ENCODE results near the gene SLC10A1. TPM values are rescaled to one million over a fixed set of nuclear protein-coding genes. Genes with fewer than 3 reads are reported as not detected.

The SLC10A1 gene
- total and polyA plus RNA-seq, 2 experiments from 2014 or later = 0.10 TPM; not detected in 1

GRCh38 chr14:69822456-69822855 is 25.4 kb upstream of the SLC10A1 start:
- Histone ChIP-seq H3K27me3 (ENCODE audit: insufficient read depth) (no peaks in the 10 kb centered on the region), H2AFZ (no peak overlapping the region), H4K20me1 (replicated peaks; ENCODE audit: insufficient read depth) (no peaks in the 10 kb centered on the region), H3K4me3 (no peak overlapping the region), H3K4me2 (no peak overlapping the region), H3F3A (replicated peaks; ENCODE audit: low read depth) (no peaks in the 10 kb centered on the region), H3K4me1 (ENCODE audit: insufficient read depth) (no peaks in the 10 kb centered on the region), H3K79me2 (replicated peaks; ENCODE audit: insufficient read depth) (no peaks in the 10 kb centered on the region), H3K27ac (ENCODE audit: low read depth) (no peak overlapping the region), H3K9me2 (ENCODE audit: insufficient read depth) (no peaks in the 10 kb centered on the region), H3K36me3 (ENCODE audit: insufficient read depth) (no peaks in the 10 kb centered on the region)
- no peaks in the 10 kb centered on the region; the same call in 2 of the 3 replicates for H3K36me3 Mint-ChIP-seq (ENCODE audit: low read depth)
- ATAC-seq = no peak
- peaks cover 2% of the 10 kb centered on the region; the same call in 2 of the 3 replicates for H3K4me1 Mint-ChIP-seq
- peaks cover 2% of the 10 kb centered on the region for H3K27me3 Mint-ChIP-seq (ENCODE audit: insufficient read depth, low read depth, poor library complexity)
- no peak overlapping the region for H3K4me3 Mint-ChIP-seq
- peaks cover 6% of the 10 kb centered on the region for H3K9me3 Mint-ChIP-seq
- no peak for TF ChIP-seq EZH2 (IDR thresholded peaks at IDR 0.05; ENCODE audit: low read depth, unreplicated experiment)
- TF ChIP-seq ZNF114 (CRISPR knock-in tag; IDR thresholded peaks at IDR 0.05) = no peak
- no peak for TF ChIP-seq POLR2AphosphoS5 (IDR thresholded peaks at IDR 0.05; ENCODE audit: low read depth)
- TF ChIP-seq CTCF (conservative IDR thresholded peaks at IDR 0.05; ENCODE audit: low read depth in 2 of 2) = no peak
- TF ChIP-seq NANOG (IDR thresholded peaks at IDR 0.05; ENCODE audit: borderline replicate concordance) = no peak
- no peak for TF ChIP-seq REST (IDR thresholded peaks at IDR 0.05; ENCODE audit: unreplicated experiment)
- TF ChIP-seq EZH2phosphoT487 (IDR thresholded peaks at IDR 0.05; ENCODE audit: unreplicated experiment) = no peak
- no peak for TF ChIP-seq STAT1 (IDR thresholded peaks at IDR 0.05; ENCODE audit: unreplicated experiment)
- TF ChIP-seq ETS1 (IDR thresholded peaks at IDR 0.05) = no peak
- TF ChIP-seq ZNF462 (CRISPR knock-in tag; IDR thresholded peaks at IDR 0.05) = no peak
- TF ChIP-seq ZNF331 (CRISPR knock-in tag; IDR thresholded peaks at IDR 0.05; ENCODE audit: low read depth) = no peak
- no peak for TF ChIP-seq JUNB (IDR thresholded peaks at IDR 0.05; ENCODE audit: unreplicated experiment)
- no peak for DNase-seq (ENCODE audit: low spot score)
- H3K27ac Mint-ChIP-seq = no peak overlapping the region

All from GM23338 (cell line).